HCT116 (cell line): ENCODE data around the gene NME2. TPM values are rescaled to one million over a fixed set of nuclear protein-coding genes. Genes with fewer than 3 reads are reported as not detected.

Experiments used
- ATAC-seq: fragments of 200-7000 bp; cut with Tn5 transposase; 2 replicates; pipeline ENCODE4 v1.9.1; 2020; ENCODE audit warnings: mild to moderate bottlenecking, moderate library complexity
- BruUV-seq: library from RNA; stranded (reverse); fragments of 400-500 nt; replicated peaks from 2 replicates; lab custom pipeline; 2021; lab: Mats Ljungman, UMichigan
- CTCF ChIA-PET: fragments of 300-600 bp; sonication (Branson Sonifier 250); formaldehyde crosslinking; loops from one replicate; lab custom pipeline; 2021; ENCODE audit warnings: antibody characterized with exemption; lab: Charles Lee
- POLR2A ChIA-PET: fragments of 300-600, 350-600 bp; sonication (Branson Sonifier 250); formaldehyde crosslinking; loops from one replicate; lab custom pipeline; 2021; ENCODE audit warnings: antibody characterized with exemption; lab: Charles Lee
- RAD21 ChIA-PET, 2 experiments: fragments of 300-600 bp; sonication (Branson Sonifier 250); formaldehyde crosslinking; loops; one replicate each; lab custom pipeline; 2023; ENCODE audit warnings: low total read pairs in 2 of 2; ENCODE audit not compliant: uncharacterized antibody in 2 of 2, unreplicated experiment in 2 of 2, low non-redundant PET in 1 of 2; lab: Charles Lee
- DNase-seq: peaks from one replicate; pipeline ENCODE4 v3.0.0-alpha.2; 2010; ENCODE audit warnings: low read depth, low spot score
- H2AFZ ChIP-seq: fragments of 200-600 bp; shearing (Covaris generic), sonication (generic); 2 replicates; pipeline ENCODE4 v1.6.1; 2017; ENCODE audit warnings: low read depth, mixed run types, mixed read lengths, antibody characterized with exemption, low read length; ENCODE audit not compliant: poor library complexity, severe bottlenecking
- H3K27ac ChIP-seq: 2 replicates; pipeline ENCODE4 v1.5.1; 2012; ENCODE audit warnings: low read depth, low read length
- H3K27me3 ChIP-seq: fragments of 200-600 bp; sonication (generic); 2 replicates; pipeline ENCODE4 v1.6.1; 2016; ENCODE audit warnings: mixed run types, low read length, mixed read lengths; ENCODE audit not compliant: insufficient read depth
- H3K36me3 ChIP-seq, 2 experiments: fragments of 200-500 bp in 1 of 2; fragments of 200-600 bp in 1 of 2; sonication (Bioruptor generic) in 1 of 2; sonication (generic) in 1 of 2; 2 replicates each; pipeline versions ENCODE4 v1.5.1 to v1.6.1; 2014 to 2016; ENCODE audit warnings: low read length in 2 of 2, inconsistent platforms in 1 of 2, mixed read lengths in 1 of 2, mixed run types in 1 of 2; ENCODE audit not compliant: insufficient read depth in 2 of 2, control insufficient read depth in 1 of 2
- H3K4me1 ChIP-seq, 2 experiments: fragments of 200-600 bp in 1 of 2; sonication (generic) in 1 of 2; 2 replicates each; pipeline versions ENCODE4 v1.5.1 to v1.6.1; 2012 to 2017; ENCODE audit warnings: low read length in 2 of 2, inconsistent platforms in 1 of 2, mild to moderate bottlenecking in 1 of 2, mixed read lengths in 1 of 2, mixed run types in 1 of 2, moderate library complexity in 1 of 2; ENCODE audit not compliant: insufficient read depth in 2 of 2, control insufficient read depth in 1 of 2
- H3K4me2 ChIP-seq: fragments of 200-600 bp; sonication (generic); 2 replicates; pipeline ENCODE4 v1.6.1; 2017; ENCODE audit warnings: mixed run types, low read length, mixed read lengths
- H3K4me3 ChIP-seq, 2 experiments: fragments of 200-600 bp in 1 of 2; sonication (generic) in 1 of 2; replicated peaks in 1 of 2; 2 replicates each; pipeline ENCODE4 v1.5.1; 2011 to 2016; ENCODE audit warnings: low read length in 2 of 2, control low read depth in 1 of 2, low read depth in 1 of 2, mild to moderate bottlenecking in 1 of 2, mixed read lengths in 1 of 2, mixed run types in 1 of 2
- H3K79me2 ChIP-seq: fragments of 200-600 bp; sonication (generic); 2 replicates; pipeline ENCODE4 v1.6.1; 2017; ENCODE audit warnings: mild to moderate bottlenecking, mixed run types, low read length, moderate library complexity, mixed read lengths; ENCODE audit not compliant: insufficient read depth
- H3K9ac ChIP-seq: fragments of 200-600 bp; sonication (generic); 2 replicates; pipeline ENCODE4 v1.6.1; 2016; ENCODE audit warnings: low read length, mixed read lengths
- H3K9me2 ChIP-seq: fragments of 200-600 bp; sonication (generic), shearing (Covaris generic); 2 replicates; pipeline ENCODE4 v1.6.1; 2017; ENCODE audit warnings: mixed run types, mild to moderate bottlenecking, moderate library complexity; ENCODE audit not compliant: insufficient read depth
- H3K9me3 ChIP-seq, 2 experiments: fragments of 200-500 bp in 1 of 2; fragments of 200-600 bp in 1 of 2; sonication (Bioruptor generic) in 1 of 2; sonication (generic) in 1 of 2; 2 replicates each; pipeline ENCODE4 v1.6.1; 2014 to 2017; ENCODE audit warnings: low read length in 2 of 2, mixed read lengths in 2 of 2, inconsistent platforms in 1 of 2, low read depth in 1 of 2, mild to moderate bottlenecking in 1 of 2, mixed run types in 1 of 2, moderate library complexity in 1 of 2; ENCODE audit not compliant: control insufficient read depth in 1 of 2, insufficient read depth in 1 of 2
- H4K20me1 ChIP-seq: fragments of 200-600 bp; sonication (generic), shearing (Covaris generic); 2 replicates; pipeline ENCODE4 v1.6.1; 2017; ENCODE audit warnings: mixed run types, mild to moderate bottlenecking, moderate library complexity; ENCODE audit not compliant: insufficient read depth
- ATF3 ChIP-seq: IDR thresholded peaks from 2 replicates; pipeline ENCODE4 v1.6.1; 2012
- CBX3 ChIP-seq: IDR thresholded peaks from 2 replicates; pipeline ENCODE4 v1.6.1; 2012; ENCODE audit warnings: low read depth
- CTCF ChIP-seq, 3 experiments: fragments of 200-600 bp in 1 of 3; sonication (generic) in 1 of 3; IDR thresholded peaks in 2 of 3; conservative IDR thresholded peaks in 1 of 3; 2 replicates each; pipeline ENCODE4 v1.5.1; 2012 to 2017; ENCODE audit warnings: low read depth in 2 of 3, low read length in 2 of 3, antibody characterized with exemption in 1 of 3, borderline replicate concordance in 1 of 3, control low read depth in 1 of 3, mild to moderate bottlenecking in 1 of 3, mixed read lengths in 1 of 3, mixed run types in 1 of 3, moderate library complexity in 1 of 3; ENCODE audit not compliant: insufficient read depth in 1 of 3
- EZH2phosphoT487 ChIP-seq: fragments of 200-600 bp; IDR thresholded peaks from 2 replicates; pipeline ENCODE4 v1.6.1; 2018; ENCODE audit warnings: antibody characterized with exemption, borderline replicate concordance
- FOSL1 ChIP-seq: IDR thresholded peaks from 2 replicates; pipeline ENCODE4 v1.6.1; 2012; ENCODE audit warnings: low read depth
- POLR2A ChIP-seq: IDR thresholded peaks from 2 replicates; pipeline ENCODE4 v1.7.0; 2011; ENCODE audit warnings: borderline replicate concordance; ENCODE audit not compliant: insufficient read depth, insufficient read length; ENCODE audit errors: extremely low read depth
- RAD21 ChIP-seq: IDR thresholded peaks from 2 replicates; pipeline ENCODE4 v1.6.1; 2012; ENCODE audit warnings: low read depth, mild to moderate bottlenecking
- SP1 ChIP-seq: IDR thresholded peaks from 2 replicates; pipeline ENCODE4 v1.6.1; 2012; ENCODE audit warnings: low read depth
- ZFX ChIP-seq: fragments of 450-650 bp; IDR thresholded peaks from 2 replicates; pipeline ENCODE4 v1.6.1; 2017
- ZNF274 ChIP-seq: fragments of 200-500 bp; sonication (Bioruptor generic); IDR thresholded peaks from 2 replicates; pipeline ENCODE4 v1.6.1; 2014; ENCODE audit warnings: mild to moderate bottlenecking, low read depth, low read length, inconsistent platforms
- intact Hi-C: fragments of 100-400 bp; cut with micrococcal nuclease; formaldehyde crosslinking; loops from 2 replicates; pipeline ENCODE4 v1.10.0; 2022
- total RNA-seq: library from RNA; stranded (reverse); gene quantifications from one replicate; pipeline ENCODE4 v1.2.1, GENCODE V29; 2021; ENCODE audit not compliant: unreplicated experiment
- TF ChIP-seq, protein P1 (sequence below): IDR thresholded peaks from 2 replicates; pipeline ENCODE4 v1.6.1; 2012

Gene NME2
- total RNA-seq, 1 experiment from 2014 or later: 1,287 TPM

DNA sequence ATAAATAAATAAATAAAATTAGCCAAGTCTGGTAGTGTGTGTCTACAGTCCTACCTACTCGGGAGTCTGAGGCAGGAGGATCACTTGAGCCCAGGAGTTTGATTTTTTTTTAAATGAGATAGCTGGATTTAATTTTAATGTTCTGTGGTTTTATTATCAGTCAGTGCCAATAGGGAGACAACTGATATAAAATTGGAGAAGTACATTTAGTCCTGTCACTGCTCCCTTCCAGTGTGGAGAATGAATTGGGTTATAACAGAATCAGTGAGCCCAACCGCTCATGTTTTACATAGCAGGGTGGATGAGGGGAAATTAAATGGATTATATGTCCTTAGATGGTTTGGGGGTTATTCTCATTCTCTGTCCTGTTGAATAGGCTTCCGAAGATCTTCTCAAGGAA lies 6.6 kb upstream of the NME2 start:
- no peak overlapping the region for H3K27ac ChIP-seq
- H3K36me3 ChIP-seq: peaks cover 64 to 77% of the 10 kb centered on the region in 2 experiments
- intact Hi-C loops: loop anchor here (5.0 to 10.0 kb wide), 2 partner anchors 177 to 615 kb away; partner anchors contain the start of gene SPATA20
- no peak for DNase-seq
- ATAC-seq: no peak
- no peak overlapping the region for H2AFZ ChIP-seq
- H3K27me3 ChIP-seq: no peaks in the 10 kb centered on the region
- H3K9me3 ChIP-seq: no peaks in the 10 kb centered on the region
- no TSS peak for BruUV-seq
- ChIA-PET POLR2A (no interaction called here), RAD21 (no interaction called here), CTCF (no interaction called here)
- no peak overlapping the region for H3K9ac ChIP-seq
- H3K79me2 ChIP-seq: peaks cover 86% of the 10 kb centered on the region
- H4K20me1 ChIP-seq: peaks cover 21% of the 10 kb centered on the region; the same call in 1 of the 2 replicates
- H3K4me1 ChIP-seq: peaks cover 5 to 9% of the 10 kb centered on the region in 2 experiments; a peak in 3 of 4 replicates
- TF ChIP-seq EZH2phosphoT487: no peak
- no peak for TF ChIP-seq CTCF (IDR thresholded peaks at IDR 0.05 in 2 of 3, conservative IDR thresholded peaks at IDR 0.05 in 1 of 3; ENCODE audit: borderline replicate concordance in 1 of 3, insufficient read depth in 1 of 3, low read depth in 2 of 3, low read length in 2 of 3)
- no peak for TF ChIP-seq POLR2A
- no peaks in the 10 kb centered on the region for H3K9me2 ChIP-seq
- no peak overlapping the region for H3K4me2 ChIP-seq
- H3K4me3 ChIP-seq: no peak overlapping the region

DNA sequence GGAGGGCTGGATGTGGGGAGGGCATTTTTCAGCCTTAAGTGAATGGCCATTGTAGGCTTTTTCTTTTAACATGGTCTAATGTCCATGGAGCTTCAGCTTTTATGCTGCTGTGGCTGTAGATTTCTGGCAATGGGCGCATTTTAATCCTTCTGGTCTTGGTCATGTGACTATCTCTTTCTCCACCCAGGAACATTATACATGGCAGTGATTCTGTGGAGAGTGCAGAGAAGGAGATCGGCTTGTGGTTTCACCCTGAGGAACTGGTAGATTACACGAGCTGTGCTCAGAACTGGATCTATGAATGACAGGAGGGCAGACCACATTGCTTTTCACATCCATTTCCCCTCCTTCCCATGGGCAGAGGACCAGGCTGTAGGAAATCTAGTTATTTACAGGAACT lies 4.7 kb upstream of the NME2 start:
- no TSS peak for BruUV-seq
- H3K36me3 ChIP-seq: peaks cover 54 to 65% of the 10 kb centered on the region in 2 experiments; a peak in 3 of 4 replicates
- CTCF ChIA-PET: interaction anchor here (0.7 to 1.2 kb wide), 2 partner anchors 8 to 161 kb away, joined by 3 to 5 read pairs; partner anchors contain the start of gene NME1

More for the DNA sequence above, 4.7 kb upstream of the NME2 start:
- peaks cover 8 to 14% of the 10 kb centered on the region in 2 experiments; a peak in 3 of 4 replicates for H3K4me1 ChIP-seq
- H4K20me1 ChIP-seq: peaks cover 17% of the 10 kb centered on the region; the same call in 1 of the 2 replicates
- H3K9me3 ChIP-seq: no peaks in the 10 kb centered on the region
- no peak for TF ChIP-seq SP1
- TF ChIP-seq, protein P1, sequence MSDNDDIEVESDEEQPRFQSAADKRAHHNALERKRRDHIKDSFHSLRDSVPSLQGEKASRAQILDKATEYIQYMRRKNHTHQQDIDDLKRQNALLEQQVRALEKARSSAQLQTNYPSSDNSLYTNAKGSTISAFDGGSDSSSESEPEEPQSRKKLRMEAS: no peak
- no peak for TF ChIP-seq ZFX
- no peak for TF ChIP-seq CBX3
- TF ChIP-seq ZNF274: no peak
- no peak for TF ChIP-seq RAD21
- no peak for TF ChIP-seq ATF3
- TF ChIP-seq POLR2A: no peak
- TF ChIP-seq FOSL1: no peak
- H3K27me3 ChIP-seq: no peaks in the 10 kb centered on the region
- ATAC-seq: no peak
- no peak overlapping the region for H3K4me3 ChIP-seq
- no peaks in the 10 kb centered on the region for H3K9me2 ChIP-seq
- H2AFZ ChIP-seq: no peak overlapping the region
- RAD21 ChIA-PET: no interaction called here
- H3K79me2 ChIP-seq: peaks cover 74% of the 10 kb centered on the region
- intact Hi-C loops: no loop called here
- H3K27ac ChIP-seq: no peak overlapping the region
- H3K4me2 ChIP-seq: no peak overlapping the region
- POLR2A ChIA-PET: interaction anchor here (1.2 to 1.8 kb wide), 3 partner anchors 9 to 295 kb away, joined by 3 to 5 read pairs (median 3); partner anchors contain the start of gene TOB1
- no peak for DNase-seq
- H3K9ac ChIP-seq: no peak overlapping the region
